Testis (tissue), 2 donors: ENCODE data around the gene ZNF487.

Experiments
- POLR2A ChIP-seq: fragments of 450-650 bp; IDR thresholded peaks from one replicate; pipeline ENCODE4 v1.6.1; 2017; ENCODE audit warnings: antibody characterized with exemption, mild to moderate bottlenecking, moderate library complexity
- TF ChIP-seq, protein P1 (sequence below), 3 experiments: fragments of 450-650 bp in 2 of 3; fragments of 200-600 bp in 1 of 3; sonication (generic) in 1 of 3; IDR thresholded peaks; one replicate each; pipeline ENCODE4 v1.5.1; 2016 to 2019; ENCODE audit warnings: antibody characterized with exemption in 3 of 3, mild to moderate bottlenecking in 2 of 3, moderate library complexity in 1 of 3

DNA sequence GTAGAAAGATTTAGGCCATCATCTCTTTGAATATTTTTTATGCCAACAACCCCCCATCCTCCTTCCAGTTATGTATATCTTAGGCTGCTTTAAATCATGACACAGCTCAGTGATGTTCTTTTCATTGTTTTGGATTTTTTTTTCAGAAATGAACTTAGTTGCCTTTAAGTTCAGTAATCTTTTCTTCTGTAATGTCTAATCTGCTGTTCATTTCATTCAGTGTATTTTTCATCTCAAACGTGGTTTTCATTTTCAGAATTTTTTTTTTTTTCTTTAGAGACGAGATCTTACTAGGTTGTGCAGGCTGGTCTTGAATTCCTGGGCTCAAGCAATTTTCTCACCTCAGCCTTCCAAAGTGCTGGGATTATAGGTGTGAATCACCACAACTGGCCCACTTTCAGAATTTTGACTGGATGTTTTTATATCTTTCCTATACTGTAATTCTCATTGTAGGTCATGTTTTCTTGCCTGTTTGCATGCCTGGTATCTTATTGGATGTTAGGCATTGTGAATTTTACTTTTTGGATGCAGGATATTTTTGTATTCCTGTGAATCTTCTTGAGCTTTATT is 8.1 kb downstream of the ZNF487 start:
- TF ChIP-seq, protein P1, sequence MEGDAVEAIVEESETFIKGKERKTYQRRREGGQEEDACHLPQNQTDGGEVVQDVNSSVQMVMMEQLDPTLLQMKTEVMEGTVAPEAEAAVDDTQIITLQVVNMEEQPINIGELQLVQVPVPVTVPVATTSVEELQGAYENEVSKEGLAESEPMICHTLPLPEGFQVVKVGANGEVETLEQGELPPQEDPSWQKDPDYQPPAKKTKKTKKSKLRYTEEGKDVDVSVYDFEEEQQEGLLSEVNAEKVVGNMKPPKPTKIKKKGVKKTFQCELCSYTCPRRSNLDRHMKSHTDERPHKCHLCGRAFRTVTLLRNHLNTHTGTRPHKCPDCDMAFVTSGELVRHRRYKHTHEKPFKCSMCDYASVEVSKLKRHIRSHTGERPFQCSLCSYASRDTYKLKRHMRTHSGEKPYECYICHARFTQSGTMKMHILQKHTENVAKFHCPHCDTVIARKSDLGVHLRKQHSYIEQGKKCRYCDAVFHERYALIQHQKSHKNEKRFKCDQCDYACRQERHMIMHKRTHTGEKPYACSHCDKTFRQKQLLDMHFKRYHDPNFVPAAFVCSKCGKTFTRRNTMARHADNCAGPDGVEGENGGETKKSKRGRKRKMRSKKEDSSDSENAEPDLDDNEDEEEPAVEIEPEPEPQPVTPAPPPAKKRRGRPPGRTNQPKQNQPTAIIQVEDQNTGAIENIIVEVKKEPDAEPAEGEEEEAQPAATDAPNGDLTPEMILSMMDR (IDR thresholded peaks at IDR 0.05): no peak
- no peak for TF ChIP-seq POLR2A
